Stimulated activated CD8-positive, alpha-beta memory T cell treated with anti-CD3 and anti-CD28 coated beads, Interleukin-15, amount 100 ng/mL, for 1 hour (primary cell): ENCODE data around the gene PIP4K2C.
"Not testable (repeated sequence)": the region's sequence is repeated elsewhere in the genome, so short reads cannot be mapped to it uniquely, and the experiment has no call there.

Experiments used
- DNase-seq: peaks from one replicate; pipeline ENCODE4 v3.0.0-alpha.2; 2020; ENCODE audit warnings: low read depth

The PIP4K2C gene

DNA sequence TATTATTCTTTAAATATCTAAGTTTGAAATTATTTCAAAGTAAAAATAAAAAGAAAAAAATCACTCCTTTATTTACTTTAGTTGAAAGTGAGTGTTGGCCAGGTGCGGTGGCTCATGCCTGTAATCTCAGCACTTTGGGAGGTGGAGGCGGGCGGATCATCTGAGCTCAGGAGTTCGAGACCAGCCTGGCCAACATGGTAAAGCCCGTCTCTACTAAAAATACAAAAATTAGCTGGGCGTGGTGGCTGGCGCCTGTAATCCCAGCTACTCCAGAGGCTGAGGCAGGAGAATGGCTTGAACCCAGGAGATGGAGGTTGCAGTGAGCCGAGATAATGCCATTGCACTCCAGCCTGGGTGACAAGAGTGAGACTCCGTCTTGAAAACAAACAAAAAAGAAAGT, 45.7 kb downstream of the PIP4K2C start:
- DNase-seq, result not testable (repeated sequence)

- no peak for DNase-seq
These were observed 46.4 kb downstream of the PIP4K2C start for GRCh38 chr12:57637364-57637763.

DNA sequence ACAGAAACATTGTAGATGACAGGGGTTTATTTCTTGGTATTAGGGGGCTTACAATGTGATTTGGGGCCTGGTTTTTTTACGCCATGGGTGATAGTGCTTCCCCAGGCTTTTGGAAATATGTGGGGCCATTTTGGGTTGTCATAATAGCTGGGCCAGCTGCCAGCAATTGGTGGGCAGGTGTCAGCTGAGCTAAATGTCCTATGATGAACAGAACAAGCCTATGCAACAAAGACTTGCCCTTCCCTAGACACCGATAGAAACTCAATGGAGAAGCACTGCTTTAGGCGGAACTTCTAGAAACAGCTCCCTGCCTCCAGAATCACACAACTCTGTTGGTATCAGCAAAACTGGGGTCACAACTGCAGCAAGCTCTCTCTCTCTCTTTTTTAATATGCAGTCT, 47.1 kb downstream of the PIP4K2C start:
- no peak for DNase-seq

DNA sequence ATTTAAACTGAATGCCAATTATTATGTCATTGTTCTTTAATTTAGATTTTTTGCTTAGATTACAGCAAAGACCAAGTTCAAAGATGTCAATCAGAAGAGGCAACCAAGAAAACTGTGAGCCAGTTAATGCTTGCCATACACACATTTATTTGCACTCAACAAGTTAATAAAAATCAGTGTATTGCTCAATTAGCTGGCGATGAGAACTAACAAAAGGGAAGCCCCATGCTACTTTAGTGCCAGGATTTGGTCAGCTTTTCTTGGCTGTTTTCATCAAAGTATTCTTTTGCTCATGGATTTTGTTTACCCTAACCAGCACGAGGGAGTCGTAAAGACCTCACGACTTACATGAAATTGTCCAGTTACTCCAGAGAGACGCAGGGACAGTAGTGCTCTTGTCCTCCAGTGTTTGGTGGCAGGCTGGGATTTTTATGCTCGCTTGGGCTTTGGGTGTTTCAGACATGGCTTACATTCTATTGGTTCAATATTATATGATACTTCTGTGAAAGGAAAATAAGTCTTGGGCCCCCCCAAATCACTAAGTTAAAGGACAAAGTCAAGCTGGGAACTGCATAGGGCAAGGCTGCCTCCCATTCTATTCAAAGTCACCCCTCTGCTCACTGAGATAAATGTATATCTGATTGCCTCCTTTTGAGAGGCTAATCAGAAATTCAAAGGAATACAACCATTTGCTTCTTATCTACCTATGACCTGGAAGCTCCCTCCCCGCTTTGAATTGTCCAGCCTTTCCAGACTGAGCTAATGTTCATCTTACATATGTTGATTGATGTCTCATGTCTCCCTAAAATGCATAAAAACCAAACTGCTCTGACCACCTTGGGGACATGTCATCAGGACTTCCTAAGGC, 49.4 kb downstream of the PIP4K2C start:
- DNase-seq, result no peak

- DNase-seq, result no peak
These were observed 50.9 kb downstream of the PIP4K2C start for GRCh38 chr12:57641699-57642442.

- DNase-seq, result not testable (repeated sequence)
These were observed 55.1 kb downstream of the PIP4K2C start for GRCh38 chr12:57645990-57646658.

DNA sequence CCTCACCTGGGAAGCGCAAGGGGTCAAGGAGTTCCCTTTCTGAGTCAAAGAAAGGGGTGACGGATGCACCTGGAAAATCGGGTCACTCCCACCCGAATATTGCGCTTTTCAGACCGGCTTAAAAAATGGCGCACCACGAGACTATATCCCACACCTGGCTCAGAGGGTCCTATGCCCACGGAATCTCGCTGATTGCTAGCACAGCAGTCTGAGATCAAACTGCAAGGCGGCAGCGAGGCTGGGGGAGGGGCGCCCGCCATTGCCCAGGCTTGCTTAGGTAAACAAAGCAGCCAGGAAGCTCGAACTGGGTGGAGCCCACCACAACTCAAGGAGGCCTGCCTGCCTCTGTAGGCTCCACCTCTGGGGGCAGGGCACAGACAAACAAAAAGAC, 55.7 kb downstream of the PIP4K2C start:
- not testable (repeated sequence) for DNase-seq
